ENCODE measurements around the gene APOL2.
"Not testable (repeated sequence)": the region's sequence is repeated elsewhere in the genome, so short reads cannot be mapped to it uniquely, and the experiment has no call there.

Gene APOL2

DNA sequence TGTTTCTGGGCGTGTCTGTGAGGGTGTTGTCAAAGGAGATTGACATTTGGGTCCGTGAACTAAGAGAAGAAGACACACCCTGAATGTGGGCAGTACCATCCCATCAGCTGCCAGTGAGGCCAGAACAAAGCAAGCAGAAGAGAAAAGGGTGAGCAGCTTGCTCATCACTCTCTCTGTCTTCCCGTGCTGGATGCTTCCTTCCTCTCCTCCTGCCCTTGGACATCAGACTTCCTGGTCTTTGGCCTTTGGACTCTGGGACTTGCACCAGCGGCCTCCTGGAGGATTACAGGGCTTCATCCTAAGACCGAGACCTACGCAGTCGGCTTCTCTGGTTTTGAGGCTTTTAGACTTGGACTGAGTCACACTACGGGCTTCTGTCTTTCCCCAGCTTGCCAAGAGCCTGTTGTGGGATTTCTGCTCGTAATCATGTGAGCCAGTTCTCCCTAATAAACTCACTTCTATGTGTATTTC, 18.8 kb downstream of the APOL2 start:
- peak; percentile 28 to 69 (median 53) for DNase-seq

DNA sequence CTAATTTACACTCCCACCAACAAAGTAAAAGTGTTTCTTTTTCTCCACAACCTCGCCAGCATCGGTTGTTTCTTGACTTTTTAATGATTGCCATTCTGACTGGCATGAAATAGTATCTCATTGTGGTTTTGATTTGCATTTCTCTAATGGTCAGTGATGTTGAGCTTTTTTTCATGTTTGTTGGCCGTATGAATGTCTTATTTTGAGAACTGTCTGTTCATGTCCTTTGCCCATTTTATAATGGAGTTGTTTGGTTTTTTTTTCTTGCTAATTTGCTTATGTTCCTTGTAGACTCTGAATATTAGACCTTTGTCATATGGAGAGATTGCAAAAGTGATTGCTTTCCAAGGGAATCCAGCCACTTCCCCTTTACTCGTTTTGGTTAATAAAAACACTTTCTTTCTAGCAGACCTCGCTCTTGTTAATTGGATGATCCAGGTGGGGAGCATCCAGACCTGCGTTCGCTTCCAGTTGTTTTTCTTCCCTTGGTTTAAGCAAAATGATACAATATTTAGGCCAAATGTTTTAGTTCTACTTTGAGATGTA, 20.6 kb downstream of the APOL2 start:
- peak in 2 of 4 experiments; percentile 44 to 50 for DNase-seq

DNA sequence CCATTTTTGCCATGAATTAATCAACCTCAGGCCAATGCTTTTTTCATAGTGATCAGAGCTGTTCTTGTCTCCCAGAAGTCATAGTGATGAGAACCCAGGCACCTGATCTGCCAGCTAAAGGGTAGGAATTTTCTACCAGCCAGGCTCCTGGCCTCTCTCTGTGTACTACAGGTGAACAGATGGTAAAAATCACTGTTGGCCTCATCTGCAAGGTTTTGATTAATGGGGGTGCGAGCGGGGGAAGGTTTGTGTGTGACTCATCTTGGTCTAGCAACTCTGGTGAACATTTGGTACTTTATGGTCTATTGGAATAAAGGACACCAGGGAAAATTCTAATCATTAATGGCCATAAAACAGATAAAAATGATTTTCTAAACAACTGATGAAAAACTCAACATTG, 23.3 kb downstream of the APOL2 start:
- no peak for DNase-seq

DNA sequence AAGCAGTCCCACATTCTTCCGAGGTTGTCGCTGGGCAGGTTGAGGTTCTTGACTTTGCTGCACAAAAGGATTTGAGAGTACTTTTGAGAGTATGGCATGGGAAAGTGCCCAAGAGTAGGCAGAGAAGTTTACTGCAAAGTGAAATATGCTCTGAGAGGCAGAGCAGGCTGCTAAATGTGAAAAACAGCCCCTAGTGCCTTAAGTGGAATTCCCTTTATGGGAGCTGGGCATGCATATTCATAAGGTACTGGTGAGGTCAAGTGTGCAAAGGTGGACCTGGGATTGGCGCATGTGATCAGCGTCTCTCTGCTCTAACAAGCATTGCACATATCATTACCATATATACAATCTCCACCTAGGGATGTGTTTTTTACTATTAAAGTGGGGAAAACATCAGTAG, 25.7 kb downstream of the APOL2 start:
- no peak for DNase-seq

DNA sequence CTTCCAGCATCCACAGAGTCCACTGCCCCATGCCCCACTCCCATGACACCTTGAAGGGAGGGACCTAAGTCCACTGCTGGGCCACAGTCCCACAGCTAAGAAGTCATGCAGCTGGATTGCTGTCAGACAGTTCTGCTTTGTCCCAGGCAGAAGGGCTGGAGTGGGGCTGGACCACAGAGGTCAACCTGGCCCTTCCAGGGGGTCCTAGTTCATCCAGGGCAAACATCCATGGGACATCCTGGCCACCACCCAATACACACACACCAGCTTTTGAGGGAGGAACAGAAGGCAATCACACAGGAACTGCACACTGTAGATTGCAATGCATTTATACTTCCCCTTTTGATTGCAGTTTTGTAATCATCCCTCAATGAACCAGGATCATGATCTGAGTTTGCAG, 26.4 kb downstream of the APOL2 start:
- DNase-seq: peak; percentile 27 to 73 (median 63)

DNA sequence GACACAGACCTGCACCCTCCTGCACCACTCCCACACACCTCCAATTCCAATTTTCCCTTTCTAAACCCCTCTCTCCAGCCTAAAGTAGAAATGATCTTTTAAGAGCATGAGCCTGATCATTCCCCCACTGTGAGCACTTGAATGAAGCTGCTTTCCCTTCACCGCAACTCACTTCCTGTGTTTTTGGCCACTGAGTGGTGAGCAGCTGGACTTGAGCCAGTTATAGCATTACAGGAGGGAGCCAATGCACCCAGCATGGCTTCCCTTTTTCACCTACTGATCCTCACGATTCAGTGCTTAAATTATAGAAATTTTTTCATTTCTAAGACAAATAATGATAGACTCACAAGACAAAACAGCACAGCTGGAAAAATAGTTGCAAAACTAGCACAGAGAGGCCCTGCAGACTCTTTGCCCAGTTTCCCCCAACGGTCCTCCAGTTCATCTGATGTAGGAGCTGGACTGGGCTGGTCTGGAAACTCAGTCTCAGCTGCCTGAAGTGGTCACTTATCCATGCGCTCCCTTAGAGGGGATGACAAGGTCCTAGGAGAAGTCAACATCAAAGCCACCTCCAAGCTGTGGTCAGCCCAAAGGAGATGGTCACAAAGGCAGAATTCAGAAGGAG, 28.0 kb downstream of the APOL2 start:
- DNase-seq: peak; percentile 66 to 78 (median 74)

DNA sequence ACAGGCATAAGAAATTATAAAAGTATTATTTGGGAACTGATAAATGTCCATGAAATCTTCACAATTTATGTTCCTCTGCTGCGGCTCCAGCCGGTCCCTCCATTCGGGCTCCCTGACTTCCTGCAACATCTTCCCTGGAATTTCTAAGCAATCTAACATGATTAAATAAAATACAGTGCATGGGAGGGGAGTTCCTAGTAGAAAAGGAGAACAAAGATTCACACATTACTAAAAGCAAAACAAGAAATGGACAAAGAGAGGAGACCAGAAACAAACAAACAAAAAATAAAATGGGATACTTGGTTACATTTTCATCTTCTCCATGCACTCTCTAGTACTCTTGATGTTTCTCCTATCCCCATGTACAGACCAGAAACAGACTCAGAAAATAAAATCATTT, 29.1 kb downstream of the APOL2 start:
- peak in 2 of 4 experiments; percentile 21 to 46 for DNase-seq

DNA sequence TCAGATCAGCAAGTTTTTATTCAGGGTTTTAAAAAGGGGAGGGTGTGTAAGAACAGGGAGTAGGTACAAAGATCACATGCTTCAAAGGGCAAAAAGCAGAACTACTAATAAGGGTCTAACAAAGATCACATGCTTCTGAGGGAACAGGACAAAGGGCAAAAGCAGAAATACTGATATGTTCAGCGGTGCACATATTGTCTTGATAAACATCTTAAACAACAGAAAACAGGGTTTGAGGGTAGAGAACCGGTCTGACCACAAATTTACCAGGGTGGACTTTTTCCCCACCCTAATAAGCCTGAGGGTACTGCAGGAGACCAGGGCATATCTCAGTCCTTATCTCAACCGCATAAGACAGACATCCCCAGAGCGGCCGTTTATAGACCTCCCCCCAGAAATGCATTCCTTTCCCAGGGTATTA, 29.8 kb downstream of the APOL2 start:
- DNase-seq: peak in 1 of 4 experiments; percentile 33

DNA sequence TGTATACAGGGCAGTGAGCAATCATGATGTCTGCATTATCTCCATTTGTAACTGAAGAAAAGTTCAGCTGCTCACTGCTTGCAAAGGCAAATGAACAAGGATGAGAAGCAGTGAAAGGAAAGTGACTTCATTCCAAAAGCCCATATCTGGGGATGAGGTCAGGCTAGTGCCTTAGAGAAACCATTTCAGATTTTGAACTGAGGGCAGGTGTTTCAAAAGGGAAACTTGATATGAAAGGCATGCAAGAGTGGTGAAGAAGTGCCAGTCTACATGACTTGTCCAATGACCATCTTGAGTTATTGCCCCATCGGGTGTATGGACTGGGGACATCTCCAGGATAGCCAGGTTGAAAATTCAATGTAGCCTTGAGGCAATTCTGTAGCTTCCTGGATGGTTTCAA, 30.4 kb downstream of the APOL2 start:
- no peak for DNase-seq

DNA sequence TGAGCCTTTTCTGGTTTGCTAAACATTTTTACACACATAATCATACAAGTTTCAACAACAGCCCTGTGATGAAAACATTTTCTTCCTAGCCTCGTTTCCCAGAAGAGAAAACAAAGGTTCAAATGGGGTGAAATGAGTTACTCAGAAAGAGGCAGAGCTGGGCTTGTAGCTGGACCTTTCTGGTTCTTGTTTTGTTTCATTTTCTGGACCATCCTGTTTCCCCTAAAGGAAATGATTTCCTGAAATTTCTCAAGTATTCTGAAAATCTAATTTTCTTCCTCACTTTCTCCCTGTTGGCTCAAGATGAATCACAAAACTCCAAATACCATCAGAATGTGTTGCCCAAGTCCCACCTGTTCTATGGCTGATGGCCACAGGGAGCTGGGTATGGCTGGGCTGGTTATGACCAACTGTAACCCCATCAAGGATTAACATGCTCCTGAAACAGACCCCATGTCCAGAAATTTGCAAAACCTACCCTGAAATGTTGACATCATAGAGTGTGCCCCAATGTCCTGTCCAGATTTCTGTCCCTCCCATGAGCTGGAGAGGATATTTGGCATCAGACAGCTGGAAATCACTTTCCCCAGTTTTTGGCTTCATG, 31.1 kb downstream of the APOL2 start:
- DNase-seq: no peak

DNA sequence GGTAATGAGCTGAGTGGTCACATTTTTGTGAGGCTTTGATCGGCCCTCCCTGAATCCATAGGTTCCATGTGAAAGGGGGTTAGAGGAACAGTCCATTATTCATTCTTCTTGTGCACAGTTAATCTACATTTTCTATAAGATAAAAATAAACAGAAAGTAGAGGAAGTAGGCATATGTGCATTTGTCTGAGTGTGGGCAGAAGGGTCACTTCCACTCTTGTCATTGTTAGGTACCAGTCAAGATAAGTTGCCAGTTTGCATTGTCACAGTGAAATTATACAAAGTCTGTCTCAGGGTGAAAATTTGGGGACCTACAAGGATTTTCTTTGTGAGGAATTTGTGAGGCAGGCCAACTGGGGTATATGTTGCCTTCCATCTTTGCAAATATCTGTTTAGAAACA, 33.1 kb downstream of the APOL2 start:
- peak in 3 of 4 experiments; percentile 55 to 65 (median 56) for DNase-seq

DNA sequence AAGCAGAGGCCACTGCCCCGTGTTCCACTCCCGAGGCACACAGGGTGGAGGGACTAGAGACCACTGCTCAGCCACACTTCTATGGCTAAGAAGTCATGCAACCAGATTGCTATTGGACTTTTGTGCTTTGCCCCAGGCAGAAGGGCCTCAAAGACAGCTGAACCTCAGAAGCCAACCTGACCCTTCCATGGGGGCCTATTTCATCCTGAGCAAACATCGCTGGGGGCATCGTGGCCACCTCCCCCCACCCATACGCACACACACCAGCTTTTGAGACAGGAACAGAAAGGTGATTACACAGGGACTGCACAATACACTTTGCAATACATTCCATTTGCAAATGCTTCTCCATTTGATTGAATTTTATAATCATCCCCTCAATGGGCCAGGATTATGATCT, 33.8 kb downstream of the APOL2 start:
- DNase-seq: not testable (repeated sequence)

DNA sequence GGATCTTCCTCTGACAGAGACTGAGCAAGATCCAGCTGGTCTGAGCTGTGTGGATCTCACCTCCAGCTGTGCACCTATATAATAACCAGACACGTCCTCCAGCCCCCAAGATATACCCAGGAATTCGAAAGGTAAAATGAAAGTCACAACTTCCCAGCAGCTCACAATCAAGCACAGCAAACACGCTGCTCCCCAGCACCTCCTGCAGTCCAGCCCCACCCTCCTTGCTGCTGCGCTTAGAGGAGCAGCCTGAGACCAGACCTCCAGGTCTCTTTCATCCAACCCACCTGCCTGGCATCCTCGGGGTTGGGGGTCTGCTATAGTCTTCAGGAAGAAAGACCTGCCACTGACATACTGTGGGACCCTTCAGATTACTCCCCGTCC, 34.7 kb downstream of the APOL2 start:
- DNase-seq: no peak

DNA sequence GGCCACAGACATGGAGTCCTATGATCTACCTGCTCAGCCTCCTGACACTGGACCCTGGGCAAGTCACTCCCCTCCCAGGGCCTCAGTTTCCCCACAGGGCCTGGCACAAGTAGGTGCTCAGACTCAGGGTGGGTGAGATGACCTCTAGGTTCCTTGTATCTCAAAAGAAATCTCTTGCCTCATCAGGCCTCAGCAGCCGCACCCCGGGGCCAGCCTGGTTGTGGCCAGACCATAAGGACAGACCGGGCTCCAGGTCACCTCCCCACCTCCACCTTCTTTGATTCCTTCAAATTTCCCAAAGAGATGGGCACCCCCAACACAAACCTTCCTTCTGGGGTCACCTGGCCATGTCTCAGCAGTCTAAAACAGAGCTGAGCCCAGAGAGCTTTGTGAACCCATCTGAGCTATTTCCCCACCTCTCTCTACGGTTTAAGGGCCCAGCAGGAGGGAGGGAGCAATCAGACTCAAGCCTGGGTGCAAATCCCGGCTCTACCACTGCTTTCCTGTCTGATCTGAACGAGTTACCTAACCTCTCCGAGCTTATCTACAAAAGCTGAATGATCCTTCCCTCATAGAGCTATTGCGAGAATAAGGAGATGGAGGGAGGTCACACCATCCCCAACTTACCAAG, 35.2 kb downstream of the APOL2 start:
- no peak for DNase-seq

DNA sequence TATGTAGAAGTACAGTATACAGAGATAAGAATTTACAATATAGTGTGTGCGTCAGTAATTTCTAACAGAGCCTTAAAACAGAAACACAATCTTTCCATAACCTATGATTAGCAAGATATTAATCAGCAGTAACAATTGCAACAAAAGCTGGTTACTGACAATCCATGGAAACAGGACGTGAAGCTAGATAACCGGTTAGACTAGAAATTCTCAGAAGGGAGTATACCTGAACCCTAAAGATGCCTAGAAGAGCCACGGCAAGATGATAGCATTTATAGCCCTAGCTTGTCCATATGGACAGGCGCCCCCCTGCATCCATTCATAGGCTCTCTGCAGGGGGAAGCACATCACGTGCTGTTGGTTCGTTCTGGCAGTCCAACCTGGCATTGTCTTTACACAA, 35.9 kb downstream of the APOL2 start:
- DNase-seq: not testable (repeated sequence)

DNA sequence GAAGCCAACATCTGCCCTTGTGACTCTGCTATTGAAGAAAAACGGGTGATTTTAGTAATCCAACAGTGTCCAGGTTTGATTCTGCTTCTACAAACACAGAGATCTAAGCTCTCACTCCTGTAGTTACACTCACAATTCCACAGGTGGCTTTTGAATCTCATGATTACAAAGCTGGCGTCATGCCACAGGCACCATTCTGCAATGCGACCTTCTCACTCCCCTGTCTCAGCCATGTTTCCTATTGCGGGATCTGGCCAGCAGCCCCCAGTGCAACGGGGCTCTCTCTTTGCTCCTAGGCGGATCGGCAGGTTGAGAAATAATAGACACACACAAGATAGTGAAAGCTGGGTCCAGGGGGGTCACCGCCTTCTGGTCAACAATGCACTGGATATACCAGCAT, 36.4 kb downstream of the APOL2 start:
- not testable (repeated sequence) for DNase-seq

DNA sequence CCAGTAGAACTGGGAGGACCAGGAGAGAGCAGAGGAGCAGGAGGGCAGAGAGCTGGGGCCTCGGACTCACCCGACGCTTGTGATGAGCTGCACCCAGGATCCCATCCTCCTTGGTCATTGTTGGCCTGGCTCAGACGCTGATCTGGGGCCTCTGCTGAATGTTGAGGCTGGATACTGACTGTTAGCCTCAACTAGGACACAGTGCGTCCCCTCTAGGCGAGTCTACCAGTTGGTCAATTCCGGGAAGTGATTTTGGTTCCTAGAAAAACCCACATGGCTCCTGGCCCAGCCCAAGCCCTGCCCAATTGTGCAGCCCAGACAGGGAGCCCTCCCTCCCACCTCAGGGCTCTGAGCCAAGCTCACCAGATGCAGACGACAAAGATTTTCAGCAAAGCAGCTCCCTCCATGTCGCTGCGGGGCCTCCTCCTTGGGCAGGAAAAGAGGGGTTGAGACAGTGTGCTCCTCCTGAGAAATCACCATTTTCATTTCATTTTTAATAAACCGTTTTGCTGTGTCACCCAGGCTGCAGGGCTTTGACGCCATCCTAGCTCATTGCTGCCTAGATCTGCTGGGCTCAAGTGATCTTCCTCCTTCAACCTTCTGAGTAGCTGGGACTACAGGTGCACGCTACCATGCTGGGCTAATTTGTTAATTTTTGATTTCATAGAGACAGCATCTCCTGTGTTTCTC, 37.6 kb downstream of the APOL2 start, which contains the start of gene APOL4:
TSS of gene APOL4 (minus strand) at position 180 of the 690 bp plus-strand sequence. CDS start at position 105, 75 bp downstream.
- DNase-seq: peak in 3 of 4 experiments; percentile 23 to 36 (median 24)

DNA sequence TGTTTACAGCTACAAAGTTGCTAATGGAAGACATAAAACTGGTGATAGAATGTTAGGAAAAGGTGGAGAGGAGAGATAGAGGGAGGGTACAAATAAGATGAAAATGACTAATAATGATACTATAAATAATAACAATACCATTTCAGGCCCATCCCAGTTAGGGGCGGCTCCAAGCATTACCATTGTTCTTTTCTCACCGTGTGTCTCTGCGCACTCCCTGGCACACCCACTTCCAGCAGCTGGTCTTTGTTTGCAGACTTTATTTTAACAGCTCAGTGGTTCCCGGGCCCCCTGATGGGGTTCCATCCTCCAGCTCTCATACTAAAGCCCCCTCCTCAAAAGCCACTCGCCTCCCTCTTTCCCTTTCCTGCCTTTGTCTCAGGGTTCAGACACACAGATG, 38.3 kb downstream of the APOL2 start:
- not testable (repeated sequence) for DNase-seq

DNA sequence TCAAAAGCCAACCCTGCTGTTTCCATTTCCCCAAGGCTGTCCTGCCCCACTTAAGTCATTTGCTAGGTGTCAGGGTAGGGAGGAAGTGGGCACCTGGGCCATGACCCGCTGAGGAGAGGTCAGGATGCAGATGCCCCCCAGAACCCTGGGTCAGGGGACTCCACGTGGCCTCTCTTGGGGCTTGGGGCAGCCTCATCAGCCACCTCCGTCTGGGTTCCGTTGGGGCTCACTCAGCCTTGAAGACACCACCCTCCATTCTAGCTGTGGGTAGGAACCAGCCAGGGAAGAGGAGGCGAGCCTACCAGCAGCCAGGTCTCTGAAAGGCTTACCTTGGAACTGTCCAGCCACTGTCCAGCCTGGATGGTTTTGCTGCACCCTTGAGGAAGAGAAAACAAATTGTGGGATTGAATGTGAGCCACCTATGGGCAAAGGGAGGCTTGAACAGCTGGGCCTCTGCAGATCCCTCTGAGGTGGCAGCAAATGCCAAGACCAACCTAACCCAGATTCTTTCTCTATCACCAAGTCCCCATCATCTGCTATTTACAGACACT, 40.3 kb downstream of the APOL2 start:
- no peak for DNase-seq

DNA sequence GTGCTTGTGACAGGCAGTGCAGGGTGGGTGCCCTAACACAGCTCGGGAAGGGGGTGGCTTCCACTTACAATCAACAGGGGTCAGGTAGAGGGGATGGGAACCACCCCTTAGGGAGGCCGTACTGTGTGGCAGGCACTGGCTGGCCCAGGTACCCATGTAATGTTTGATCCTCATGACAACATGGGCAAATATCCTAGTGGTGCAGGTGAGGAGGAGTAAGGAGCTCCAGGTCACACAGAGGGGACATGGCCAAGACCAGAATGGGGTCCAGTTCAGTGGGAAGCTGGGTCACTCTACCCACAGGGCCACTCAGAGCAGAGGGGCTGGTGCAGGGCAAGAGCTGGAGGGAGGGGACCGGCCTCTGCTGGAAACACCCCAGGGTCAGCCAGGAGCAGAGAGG, 40.8 kb downstream of the APOL2 start:
- no peak for DNase-seq

DNA sequence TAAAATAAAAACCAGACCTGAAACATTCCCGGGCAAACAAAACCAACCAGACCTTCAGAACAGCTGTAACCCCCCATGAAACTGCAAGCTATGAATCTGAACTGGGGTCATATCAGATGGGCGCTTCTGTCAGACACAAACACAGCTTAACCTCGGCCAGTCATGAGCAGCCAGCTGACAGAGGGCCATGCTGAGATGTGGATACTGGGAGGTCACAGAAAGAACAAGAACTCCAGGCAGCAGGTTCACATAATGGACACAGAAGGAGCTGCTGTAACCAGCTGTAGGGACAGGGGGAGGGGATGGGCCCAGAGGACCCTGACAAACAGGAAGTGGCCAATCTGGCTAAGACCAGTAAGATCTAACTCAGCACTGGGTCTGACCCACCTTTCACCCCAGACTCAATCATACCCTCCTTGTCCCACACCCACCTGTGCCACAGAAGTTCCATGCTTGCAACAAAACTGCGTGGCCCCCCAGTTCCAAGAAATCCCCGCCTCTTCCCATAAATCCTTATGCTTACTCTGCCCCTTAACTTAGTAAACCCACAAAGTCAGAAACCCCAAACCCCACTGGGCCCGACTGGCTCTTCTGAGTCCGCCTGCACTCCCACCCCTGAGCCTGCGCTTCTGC, 41.7 kb downstream of the APOL2 start:
- DNase-seq: peak in 1 of 4 experiments; percentile 17

DNA sequence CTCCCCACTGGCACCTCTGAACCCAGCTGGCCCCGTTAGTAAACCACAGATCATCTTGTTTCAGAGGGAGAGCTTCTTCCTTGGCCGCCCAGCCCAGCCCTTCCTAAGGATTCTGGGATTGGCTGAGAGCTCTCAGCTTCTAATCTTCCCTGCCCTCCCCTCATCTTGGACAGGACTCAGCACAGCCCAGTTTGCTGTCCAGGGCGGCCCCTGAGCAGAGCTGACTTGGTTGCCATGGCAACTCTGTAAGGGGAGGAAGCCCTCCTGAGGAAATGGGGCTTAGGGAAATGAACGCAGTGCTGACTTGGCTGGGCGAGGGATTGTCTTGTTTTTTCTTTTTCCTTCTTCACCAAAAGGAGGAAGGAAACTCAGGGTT, 42.3 kb downstream of the APOL2 start:
- peak; percentile 46 to 84 (median 68) for DNase-seq

Measured in suppressor macrophage (primary cell).